T-cell (primary cell): ENCODE results near the gene REM2. TPM values are rescaled to one million over a fixed set of nuclear protein-coding genes. Genes with fewer than 3 reads are reported as not detected.

ENCODE experiments used
- ATAC-seq, 4 experiments: fragments of 200-7000 bp in 3 of 4; fragments of 150-1000 bp in 1 of 4; cut with Tn5 transposase; replicated peaks in 1 of 4; 1 replicate in 3 of 4; 2 replicates in 1 of 4; pipeline ENCODE4 v1.10.0; 2021; ENCODE audit warnings: moderate library complexity in 3 of 4, mild to moderate bottlenecking in 2 of 4, moderate number of reproducible peaks in 1 of 4
- CTCF ChIA-PET, 2 donors: fragments of 300-600 bp; sonication (Branson Sonifier 250); formaldehyde crosslinking; loops; one replicate each; lab custom pipeline; 2022; ENCODE audit warnings: antibody characterized with exemption in 2 of 2; lab: Charles Lee
- POLR2A ChIA-PET, 2 donors: fragments of 300-600 bp; sonication (Branson Sonifier 250); formaldehyde crosslinking; loops; one replicate each; lab custom pipeline; 2022; ENCODE audit warnings: antibody characterized with exemption in 2 of 2; lab: Charles Lee
- DNase-seq, 35 experiments: peaks; one replicate each; pipeline versions ENCODE4 v3.0.0 to v3.0.0-alpha.2; 2013 to 2023
- H3K27ac ChIP-seq: one replicate; pipeline ENCODE4 v1.5.1; 2013; ENCODE audit warnings: low read length
- H3K27me3 ChIP-seq, 2 experiments: replicated peaks in 1 of 2; 1 replicate in 1 of 2; 2 replicates in 1 of 2; pipeline versions ENCODE4 v1.6.1 to v1.7.0; 2013; ENCODE audit warnings: low read length in 1 of 2, mixed read lengths in 1 of 2; ENCODE audit not compliant: control insufficient read depth in 2 of 2, insufficient read depth in 2 of 2; ENCODE audit errors: extremely low read depth in 1 of 2
- H3K36me3 ChIP-seq, 2 donors: 1 replicate in 1 of 2; 2 replicates in 1 of 2; pipeline versions ENCODE4 v1.6.1 to v1.7.0; 2013; ENCODE audit warnings: low read length in 1 of 2; ENCODE audit not compliant: control insufficient read depth in 2 of 2, insufficient read depth in 1 of 2; ENCODE audit errors: extremely low read depth in 1 of 2
- H3K4me1 ChIP-seq, 2 experiments: 1 replicate in 1 of 2; 2 replicates in 1 of 2; pipeline versions ENCODE4 v1.6.1 to v1.7.0; 2013; ENCODE audit warnings: low read length in 2 of 2, mixed read lengths in 1 of 2; ENCODE audit not compliant: insufficient read depth in 2 of 2, control insufficient read depth in 1 of 2; ENCODE audit errors: extremely low read depth in 1 of 2
- H3K4me3 ChIP-seq, 2 donors: 1 replicate in 1 of 2; 2 replicates in 1 of 2; pipeline versions ENCODE4 v1.5.1 to v1.7.0; 2013; ENCODE audit warnings: mild to moderate bottlenecking in 2 of 2, low read length in 1 of 2, moderate library complexity in 1 of 2; ENCODE audit not compliant: control insufficient read depth in 1 of 2; ENCODE audit errors: extremely low read depth in 1 of 2
- H3K9me3 ChIP-seq: 2 replicates; pipeline ENCODE4 v1.7.0; 2013
- H3K27ac Mint-ChIP-seq, 2 donors: one replicate each; pipeline ENCODE4 v1.8.0; 2020 to 2021; ENCODE audit warnings: mild to moderate bottlenecking in 2 of 2, mixed read lengths in 2 of 2
- H3K27me3 Mint-ChIP-seq, 2 donors: one replicate each; pipeline ENCODE4 v1.8.0; 2021 to 2022; ENCODE audit warnings: mixed read lengths in 2 of 2
- H3K36me3 Mint-ChIP-seq: one replicate; pipeline ENCODE4 v1.8.0; 2021; ENCODE audit warnings: mixed read lengths
- H3K4me1 Mint-ChIP-seq, 3 donors: one replicate each; pipeline ENCODE4 v1.8.0; 2020 to 2022; ENCODE audit warnings: mixed read lengths in 3 of 3, mild to moderate bottlenecking in 1 of 3
- H3K4me3 Mint-ChIP-seq, 3 donors: one replicate each; pipeline ENCODE4 v1.8.0; 2020 to 2022; ENCODE audit warnings: mild to moderate bottlenecking in 3 of 3, mixed read lengths in 3 of 3, moderate library complexity in 3 of 3
- H3K9me3 Mint-ChIP-seq, 3 donors: one replicate each; pipeline ENCODE4 v1.8.0; 2020 to 2022; ENCODE audit warnings: mixed read lengths in 3 of 3
- WGBS: methylation state at CpG from one replicate; pipeline ENCODE4 v1.1.5; 2013; ENCODE audit warnings: missing lambda C conversion rate; ENCODE audit not compliant: insufficient coverage; 5-methylcytosine and 5-hydroxymethylcytosine counted together
- total RNA-seq, 35 experiments: library from RNA in 6 of 35; stranded (reverse) in 6 of 35; fragments of 120-200 nt in 1 of 35; gene quantifications; one replicate each; pipeline versions ENCODE4 v1.2.1 to v1.2.4 and lab custom pipeline; 2013 to 2026

Gene REM2
- total RNA-seq, 5 donors from 2014 or later (not counting 1 experiment from before 2014, with no cell fraction given), result 4.1 to 10.6 (median 6.2) TPM

- H3K9me3 ChIP-seq, result no peaks in the 10 kb centered on the region
- ChIA-PET POLR2A (interaction anchor here (0.6 to 1.5 kb wide), 4 partner anchors 32 to 1758 kb away, joined by 6 to 12 read pairs (median 10); partner anchors contain the start of gene RBM23 (in 1 of the 2)), CTCF (interaction anchor here (0.7 to 2.2 kb wide), 8 partner anchors 12 to 240 kb away, joined by 3 to 35 read pairs (median 5); partner anchors contain the start of gene LRP10 (in 1 of the 2))
- Mint-ChIP-seq H3K4me1 (peaks cover 54 to 62% (median 56%) of the 10 kb centered on the region in 3 donors), H3K4me3 (peak overlapping the region; percentile 87 to 90 (median 88)), H3K27me3 (no peaks in the 10 kb centered on the region), H3K36me3 (no peaks in the 10 kb centered on the region), H3K9me3 (no peaks in the 10 kb centered on the region), H3K27ac (peak overlapping the region; percentile 94 to 96)
- DNase-seq (peak in 19 of 35 experiments; percentile 17 to 57 (median 26)), ATAC-seq (peak in 1 of 4 experiments; percentile 33)
- H3K27ac ChIP-seq, result peak overlapping the region; percentile 67
- H3K4me3 ChIP-seq, result peak overlapping the region; percentile 60 to 65
- H3K36me3 ChIP-seq, result no peaks in the 10 kb centered on the region
- WGBS, result 64% methylated on average over 2 of the region's 5 CpGs
- H3K27me3 ChIP-seq, result no peaks in the 10 kb centered on the region
- H3K4me1 ChIP-seq, result peaks cover 22 to 54% of the 10 kb centered on the region in 2 experiments
Observed at GRCh38 chr14:22887990-22888378, 5.0 kb downstream of the REM2 start.

- DNase-seq, result peak in 4 of 35 experiments; percentile 11 to 46 (median 14)
- WGBS, result 20% methylated on average over 1 of the region's 4 CpGs
- H3K4me3 Mint-ChIP-seq, result peak overlapping the region; percentile 87 to 90 (median 88)
Observed at GRCh38 chr14:22888662-22889061, 5.6 kb downstream of the REM2 start.

GRCh38 chr14:22890416-22890815, 7.4 kb downstream of the REM2 start:
- peak overlapping the region; percentile 0 to 52 for H3K27ac Mint-ChIP-seq
- peaks cover 11% of the 10 kb centered on the region for H3K36me3 Mint-ChIP-seq
- WGBS, result no CpG with 5 or more reads among the region's 1 CpG
- H3K27me3 ChIP-seq, result no peaks in the 10 kb centered on the region
- no peaks in the 10 kb centered on the region for H3K27me3 Mint-ChIP-seq
- ATAC-seq (no peak), DNase-seq (no peak)
- no peaks in the 10 kb centered on the region for H3K9me3 ChIP-seq
- H3K4me1 Mint-ChIP-seq, result peaks cover 35 to 44% (median 38%) of the 10 kb centered on the region in 3 donors
- ChIA-PET POLR2A (no interaction called here), CTCF (interaction anchor here (0.6 to 1.9 kb wide), 6 partner anchors 9 to 404 kb away, joined by 3 to 5 read pairs (median 3); partner anchors contain the start of gene LRP10 (in 1 of the 2))
- no peaks in the 10 kb centered on the region for H3K9me3 Mint-ChIP-seq
- H3K36me3 ChIP-seq, result peaks cover 0 to under 1% of the 10 kb centered on the region in 2 donors
- H3K4me3 Mint-ChIP-seq, result no peak overlapping the region
- H3K27ac ChIP-seq, result no peak overlapping the region
- H3K4me1 ChIP-seq, result peaks cover 22 to 45% of the 10 kb centered on the region in 2 experiments
- H3K4me3 ChIP-seq, result no peak overlapping the region

More at GRCh38 chr14:22888662-22889061, 5.6 kb downstream of the REM2 start:
- Histone ChIP-seq H3K4me3 (peak overlapping the region in 1 of 2 donors; percentile 32), H3K27ac (peak overlapping the region; percentile 67), H3K9me3 (no peaks in the 10 kb centered on the region), H3K27me3 (no peaks in the 10 kb centered on the region), H3K36me3 (no peaks in the 10 kb centered on the region), H3K4me1 (peaks cover 22 to 47% of the 10 kb centered on the region in 2 experiments)
- H3K36me3 Mint-ChIP-seq, result peaks cover 5% of the 10 kb centered on the region
- H3K9me3 Mint-ChIP-seq, result no peaks in the 10 kb centered on the region
- peak overlapping the region; percentile 94 to 96 for H3K27ac Mint-ChIP-seq
- ATAC-seq, result peak in 1 of 4 experiments; percentile 8
- H3K27me3 Mint-ChIP-seq, result no peaks in the 10 kb centered on the region
- ChIA-PET POLR2A (interaction anchor here (0.5 to 1.5 kb wide), 8 partner anchors 12 to 1757 kb away, joined by 3 to 12 read pairs (median 6); partner anchors contain the start of genes DAD1 (in 1 of the 2) and RBM23 (in 1 of the 2)), CTCF (interaction anchor here (0.6 to 2.2 kb wide), 12 partner anchors 9 to 1118 kb away, joined by 4 to 35 read pairs (median 5); partner anchors contain the start of gene LRP10 (in 1 of the 2))
- H3K4me1 Mint-ChIP-seq, result peaks cover 49 to 57% (median 51%) of the 10 kb centered on the region in 3 donors

GRCh38 chr14:22892488-22892887, 9.5 kb downstream of the REM2 start:
- Mint-ChIP-seq H3K36me3 (peaks cover 11% of the 10 kb centered on the region), H3K4me3 (no peak overlapping the region), H3K27ac (no peak overlapping the region), H3K4me1 (peaks cover 20 to 29% (median 25%) of the 10 kb centered on the region in 3 donors), H3K27me3 (no peaks in the 10 kb centered on the region), H3K9me3 (no peaks in the 10 kb centered on the region)
- Histone ChIP-seq H3K9me3 (no peaks in the 10 kb centered on the region), H3K4me3 (no peak overlapping the region), H3K27ac (no peak overlapping the region), H3K36me3 (peaks cover 0 to 3% of the 10 kb centered on the region in 2 donors), H3K4me1 (peaks cover 17 to 27% of the 10 kb centered on the region in 2 experiments), H3K27me3 (no peaks in the 10 kb centered on the region)
- DNase-seq, result no peak
- POLR2A ChIA-PET, result no interaction called here
- 100% methylated on average over 2 of the region's 7 CpGs for WGBS
- ATAC-seq, result no peak
- CTCF ChIA-PET, result interaction anchor here in 1 of 2 donors (0.9 kb wide), 1 partner anchor 21 kb away, joined by 3 read pairs; the partner anchor contains the start of gene LRP10

- ChIA-PET POLR2A (no interaction called here), CTCF (interaction anchor here (0.5 to 0.7 kb wide), 2 partner anchors 177 to 188 kb away, joined by 3 read pairs; no protein-coding TSS in a partner anchor)
- no peaks in the 10 kb centered on the region for H3K9me3 Mint-ChIP-seq
- H3K27ac ChIP-seq, result no peak overlapping the region
- H3K4me3 ChIP-seq, result no peak overlapping the region
- no peaks in the 10 kb centered on the region for H3K27me3 Mint-ChIP-seq
- H3K4me3 Mint-ChIP-seq, result no peak overlapping the region
- peaks cover 0 to 3% of the 10 kb centered on the region in 2 donors for H3K36me3 ChIP-seq
- H3K36me3 Mint-ChIP-seq, result peaks cover 11% of the 10 kb centered on the region
- DNase-seq (no peak), ATAC-seq (no peak)
- H3K4me1 ChIP-seq, result peaks cover 7 to 15% of the 10 kb centered on the region in 2 experiments
- H3K9me3 ChIP-seq, result no peaks in the 10 kb centered on the region
- peaks cover 9 to 19% (median 14%) of the 10 kb centered on the region in 3 donors for H3K4me1 Mint-ChIP-seq
- WGBS, result 80% methylated on average over 1 of the region's 4 CpGs
- H3K27me3 ChIP-seq, result no peaks in the 10 kb centered on the region
- H3K27ac Mint-ChIP-seq, result no peak overlapping the region
Observed at GRCh38 chr14:22893706-22894105, 10.7 kb downstream of the REM2 start.

GRCh38 chr14:22895402-22895801, 12.4 kb downstream of the REM2 start:
- Histone ChIP-seq H3K36me3 (peaks cover 2 to 3% of the 10 kb centered on the region in 2 donors), H3K4me1 (peaks cover 0 to 5% of the 10 kb centered on the region in 2 experiments), H3K4me3 (no peak overlapping the region), H3K27ac (no peak overlapping the region), H3K9me3 (no peaks in the 10 kb centered on the region), H3K27me3 (no peaks in the 10 kb centered on the region)
- CTCF ChIA-PET, result interaction anchor here in 1 of 2 donors (1.0 to 1.8 kb wide), 2 partner anchors 24 to 325 kb away, joined by 4 to 7 read pairs; partner anchors contain the start of gene LRP10
- no peak overlapping the region for H3K27ac Mint-ChIP-seq
- H3K27me3 Mint-ChIP-seq, result no peaks in the 10 kb centered on the region
- WGBS, result no CpG with 5 or more reads among the region's 1 CpG
- no peaks in the 10 kb centered on the region for H3K9me3 Mint-ChIP-seq
- DNase-seq, result no peak
- POLR2A ChIA-PET, result no interaction called here
- no peak overlapping the region for H3K4me3 Mint-ChIP-seq
- H3K4me1 Mint-ChIP-seq, result peaks cover 2 to 11% (median 6%) of the 10 kb centered on the region in 3 donors
- H3K36me3 Mint-ChIP-seq, result peaks cover 14% of the 10 kb centered on the region
- ATAC-seq, result no peak
